ENCODE measurements around the gene IMPDH2. TPM values are rescaled to one million over a fixed set of nuclear protein-coding genes. Genes with fewer than 3 reads are reported as not detected.

The IMPDH2 gene
- total and polyA plus RNA-seq, 2 of the 4 experiments (the other 2 are of a cell fraction): 190 to 296 TPM

- Histone ChIP-seq H4K20me1 (ENCODE audit: insufficient read depth, low read length) (peaks cover 20% of the 10 kb centered on the region), H3K56ac (ENCODE audit: extremely low read depth, insufficient read depth, low read length) (no peak overlapping the region), H3K4me2 (ENCODE audit: low read depth, low read length) (no peak overlapping the region), H2AK5ac (ENCODE audit: low read depth, low read length) (no peak overlapping the region), H2AK9ac (replicated peaks; ENCODE audit: low read depth, low read length, poor library complexity) (peak overlapping the region; percentile 35), H2BK120ac (ENCODE audit: low read depth, low read length) (no peak overlapping the region), H3K23ac (ENCODE audit: low read depth, low read length) (no peak overlapping the region), H2BK5ac (ENCODE audit: low read depth, low read length, poor library complexity, severe bottlenecking) (no peak overlapping the region), H2AFZ (replicated peaks; ENCODE audit: low read length, poor library complexity) (no peak overlapping the region), H3K4ac (ENCODE audit: low read depth, low read length) (no peak overlapping the region), H4K5ac (ENCODE audit: low read depth, low read length) (no peak overlapping the region), H3K27ac (ENCODE audit: insufficient read depth, low read length) (no peak overlapping the region), H3K18ac (ENCODE audit: low read depth, low read length) (no peak overlapping the region), H2BK15ac (ENCODE audit: low read depth, low read length) (no peak overlapping the region), H2BK20ac (ENCODE audit: low read depth, low read length) (no peak overlapping the region), H3K9me1 (ENCODE audit: insufficient read depth, low read length) (peaks cover 32% of the 10 kb centered on the region), H3K36me3 (ENCODE audit: control insufficient read depth, insufficient read depth, low read length) (peaks cover 38% of the 10 kb centered on the region), H4K91ac (ENCODE audit: insufficient read depth, low read depth, low read length) (no peak overlapping the region), H3K14ac (replicated peaks; ENCODE audit: low read depth, low read length) (no peak overlapping the region), H3K4me3 (ENCODE audit: insufficient read depth, low read depth, low read length) (no peak overlapping the region), H4K8ac (ENCODE audit: low read depth in 2 of 2, low read length in 2 of 2) (no peak overlapping the region), H3K9ac (ENCODE audit: low read depth, low read length) (no peak overlapping the region), H3K9me3 (ENCODE audit: control insufficient read depth, insufficient read depth, low read length) (no peaks in the 10 kb centered on the region), H3K79me1 (ENCODE audit: low read depth in 1 of 2, low read length in 2 of 2) (peaks cover 39 to 82% of the 10 kb centered on the region in 2 experiments), H3K27me3 (ENCODE audit: control insufficient read depth, insufficient read depth, low read length) (no peaks in the 10 kb centered on the region), H3K4me1 (ENCODE audit: control insufficient read depth, insufficient read depth, low read length) (peaks cover 9% of the 10 kb centered on the region)
- intact Hi-C loops (cut with micrococcal nuclease): loop anchor here (5.0 kb wide), 1 partner anchor 68 kb away; the partner anchor contains the start of gene QRICH1
- DNase-seq: no peak
- POLR2A ChIA-PET (ENCODE audit: unreplicated experiment): no interaction called here
- dilution Hi-C loops (cut with HindIII; ENCODE audit: low sequenced_read_pairs, unreplicated experiment): no loop called here
- CTCF ChIA-PET: no interaction called here
- BruUV-seq (replicated peaks): no TSS peak
- WGBS, 2 experiments (ENCODE audit: extremely low coverage in 2 of 2, insufficient read length in 1 of 2): 100% methylated on average over 2 of the region's 5 CpGs; no CpG with 5 or more reads in 1 of the 2 experiments
- in situ Hi-C loops (cut with MboI; ENCODE audit: low sequenced_read_pairs): no loop called here
- no peak for TF ChIP-seq BHLHE40 (IDR thresholded peaks at IDR 0.05; ENCODE audit: low read depth, low read length)
- TF ChIP-seq MXI1 (IDR thresholded peaks at IDR 0.05; ENCODE audit: borderline replicate concordance, low read depth, low read length): no peak
- TF ChIP-seq CEBPB (IDR thresholded peaks at IDR 0.05; ENCODE audit: low read depth, low read length): no peak
- TF ChIP-seq ELK1 (IDR thresholded peaks at IDR 0.05; ENCODE audit: borderline replicate concordance, low read depth, low read length): no peak
- no peak for TF ChIP-seq MAZ (IDR thresholded peaks at IDR 0.05; ENCODE audit: borderline replicate concordance, low read depth, low read length)
- no peak for TF ChIP-seq USF2 (IDR thresholded peaks at IDR 0.05; ENCODE audit: low read depth, low read length)
- TF ChIP-seq RCOR1 (IDR thresholded peaks at IDR 0.05; ENCODE audit: insufficient replicate concordance, low read length): no peak
- ATAC-seq (ENCODE audit: low read depth): no peak
Measured at GRCh38 chr3:49024449-49024848, 4.7 kb downstream of the IMPDH2 start.

Data from IMR-90 (cell line).